GM12874 (cell line): ENCODE measurements around the gene MCCD1.

Experiments used
- TF ChIP-seq, protein P1 (sequence below): IDR thresholded peaks from 2 replicates; pipeline ENCODE4 v1.5.1; 2011; ENCODE audit warnings: low read depth, mild to moderate bottlenecking, control low read depth, low read length, moderate library complexity; ENCODE audit not compliant: insufficient read depth

The MCCD1 gene

GRCh38 chr6:31557443-31558317 is 28.9 kb downstream of the MCCD1 start:
- TF ChIP-seq, protein P1, sequence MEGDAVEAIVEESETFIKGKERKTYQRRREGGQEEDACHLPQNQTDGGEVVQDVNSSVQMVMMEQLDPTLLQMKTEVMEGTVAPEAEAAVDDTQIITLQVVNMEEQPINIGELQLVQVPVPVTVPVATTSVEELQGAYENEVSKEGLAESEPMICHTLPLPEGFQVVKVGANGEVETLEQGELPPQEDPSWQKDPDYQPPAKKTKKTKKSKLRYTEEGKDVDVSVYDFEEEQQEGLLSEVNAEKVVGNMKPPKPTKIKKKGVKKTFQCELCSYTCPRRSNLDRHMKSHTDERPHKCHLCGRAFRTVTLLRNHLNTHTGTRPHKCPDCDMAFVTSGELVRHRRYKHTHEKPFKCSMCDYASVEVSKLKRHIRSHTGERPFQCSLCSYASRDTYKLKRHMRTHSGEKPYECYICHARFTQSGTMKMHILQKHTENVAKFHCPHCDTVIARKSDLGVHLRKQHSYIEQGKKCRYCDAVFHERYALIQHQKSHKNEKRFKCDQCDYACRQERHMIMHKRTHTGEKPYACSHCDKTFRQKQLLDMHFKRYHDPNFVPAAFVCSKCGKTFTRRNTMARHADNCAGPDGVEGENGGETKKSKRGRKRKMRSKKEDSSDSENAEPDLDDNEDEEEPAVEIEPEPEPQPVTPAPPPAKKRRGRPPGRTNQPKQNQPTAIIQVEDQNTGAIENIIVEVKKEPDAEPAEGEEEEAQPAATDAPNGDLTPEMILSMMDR: no peak

GRCh38 chr6:31558318-31558625 is 29.5 kb downstream of the MCCD1 start:
- TF ChIP-seq, protein P1: no peak

GRCh38 chr6:31558631-31559500 is 30.1 kb downstream of the MCCD1 start:
- TF ChIP-seq, protein P1: no peak

DNA sequence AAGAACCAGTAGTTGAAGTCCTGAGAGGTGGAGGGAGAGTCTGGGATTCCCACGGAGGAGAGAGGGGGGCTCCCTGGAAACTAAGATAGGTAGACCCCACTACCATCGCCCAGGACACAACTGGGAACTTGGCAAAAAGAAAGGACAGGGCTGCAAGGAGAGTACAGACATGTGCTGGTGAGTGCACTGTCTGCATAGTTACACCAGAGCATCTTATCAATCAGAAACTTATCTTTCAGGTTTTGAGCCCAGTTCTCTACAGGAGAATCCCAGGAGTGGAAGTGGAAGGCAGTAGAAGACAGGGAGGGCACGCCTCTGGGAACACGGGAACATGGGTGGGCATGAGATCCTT is 30.8 kb downstream of the MCCD1 start:
- TF ChIP-seq, protein P1: no peak

- TF ChIP-seq, protein P1: no peak
These were observed 31.4 kb downstream of the MCCD1 start for GRCh38 chr6:31559958-31560696.

GRCh38 chr6:31560697-31561058 is 31.9 kb downstream of the MCCD1 start:
- TF ChIP-seq, protein P1: no peak
